Esophagus muscularis mucosa (tissue), 4 donors: Measurements from ENCODE around the gene GATA2. TPM values are rescaled to one million over a fixed set of nuclear protein-coding genes. Genes with fewer than 3 reads are reported as not detected.

Experiments used
- DNase-seq: peaks from one replicate; pipeline ENCODE4 v3.0.0-alpha.2; 2017; ENCODE audit errors: extremely low spot score
- H3K27ac ChIP-seq, 4 donors: fragments of 200-600 bp; sonication (generic); replicated peaks in 1 of 4; 1 replicate in 3 of 4; 2 replicates in 1 of 4; pipeline ENCODE4 v1.5.1; 2016 to 2019; ENCODE audit warnings: mild to moderate bottlenecking in 1 of 4
- H3K27me3 ChIP-seq, 4 donors: fragments of 200-600 bp; sonication (generic); one replicate each; pipeline versions ENCODE4 v1.5.1 to v1.6.0; 2016 to 2019
- H3K36me3 ChIP-seq, 4 donors: fragments of 200-600 bp; sonication (generic); one replicate each; pipeline ENCODE4 v1.5.1; 2016 to 2019
- H3K4me1 ChIP-seq, 4 donors: fragments of 200-600 bp; sonication (generic); one replicate each; pipeline ENCODE4 v1.5.1; 2016 to 2019
- H3K4me3 ChIP-seq, 4 donors: fragments of 200-600 bp; sonication (generic); 1 replicate in 2 of 4; 2 replicates in 2 of 4; pipeline ENCODE4 v1.5.1; 2016 to 2019; ENCODE audit warnings: mild to moderate bottlenecking in 4 of 4, moderate library complexity in 1 of 4
- H3K9me3 ChIP-seq, 4 donors: fragments of 200-600 bp; sonication (generic); 1 replicate in 3 of 4; 2 replicates in 1 of 4; pipeline ENCODE4 v1.5.1; 2016 to 2019
- EP300 ChIP-seq: sonication (generic); formaldehyde crosslinking; IDR thresholded peaks from one replicate; pipeline ENCODE4 v1.6.1; 2017; ENCODE audit warnings: antibody characterized with exemption
- POLR2A ChIP-seq: fragments of 450-650 bp; IDR thresholded peaks from one replicate; pipeline ENCODE4 v1.6.1; 2017; ENCODE audit warnings: antibody characterized with exemption, moderate library complexity, mild to moderate bottlenecking, low read depth
- POLR2AphosphoS5 ChIP-seq, 2 donors: sonication (generic); formaldehyde crosslinking; IDR thresholded peaks; one replicate each; pipeline ENCODE4 v1.6.1; 2017; ENCODE audit warnings: antibody characterized with exemption in 2 of 2
- WGBS: methylation state at CpG from one replicate; pipeline ENCODE4 v1.1.5; 2018; 5-methylcytosine and 5-hydroxymethylcytosine counted together
- intact Hi-C: fragments of 100-400 bp; cut with DNase I; formaldehyde crosslinking; loops from one replicate; pipeline ENCODE4 v1.15.1; 2023
- total RNA-seq, 4 donors: library from RNA; depleted of rRNA; stranded (reverse); fragments of >200 nt; gene quantifications; one replicate each; pipeline versions ENCODE4 v1.1.0 to v1.2.1, GENCODE V29; 2016
- TF ChIP-seq, protein P1 (sequence below), 3 experiments: fragments of 200-600 bp in 2 of 3; fragments of 450-650 bp in 1 of 3; sonication (generic) in 2 of 3; IDR thresholded peaks; one replicate each; pipeline ENCODE4 v1.5.1; 2017 to 2019; ENCODE audit warnings: antibody characterized with exemption in 3 of 3, mild to moderate bottlenecking in 2 of 3, moderate library complexity in 1 of 3

Gene GATA2
- total RNA-seq, 4 donors from 2014 or later, result 10.0 to 16.9 (median 13.4) TPM

- H3K9me3 ChIP-seq, result no peaks in the 10 kb centered on the region
- DNase-seq, result no peak
- no peak overlapping the region for H3K27ac ChIP-seq
- peaks cover 6 to 15% (median 14%) of the 10 kb centered on the region in 4 donors for H3K4me1 ChIP-seq
- H3K4me3 ChIP-seq, result no peak overlapping the region
- intact Hi-C loops, result no loop called here
- peaks cover 0 to 95% (median 33%) of the 10 kb centered on the region in 4 donors for H3K27me3 ChIP-seq
- 77% methylated on average over 13 of the region's 13 CpGs for WGBS
- no peak for TF ChIP-seq POLR2A
- TF ChIP-seq, protein P1, sequence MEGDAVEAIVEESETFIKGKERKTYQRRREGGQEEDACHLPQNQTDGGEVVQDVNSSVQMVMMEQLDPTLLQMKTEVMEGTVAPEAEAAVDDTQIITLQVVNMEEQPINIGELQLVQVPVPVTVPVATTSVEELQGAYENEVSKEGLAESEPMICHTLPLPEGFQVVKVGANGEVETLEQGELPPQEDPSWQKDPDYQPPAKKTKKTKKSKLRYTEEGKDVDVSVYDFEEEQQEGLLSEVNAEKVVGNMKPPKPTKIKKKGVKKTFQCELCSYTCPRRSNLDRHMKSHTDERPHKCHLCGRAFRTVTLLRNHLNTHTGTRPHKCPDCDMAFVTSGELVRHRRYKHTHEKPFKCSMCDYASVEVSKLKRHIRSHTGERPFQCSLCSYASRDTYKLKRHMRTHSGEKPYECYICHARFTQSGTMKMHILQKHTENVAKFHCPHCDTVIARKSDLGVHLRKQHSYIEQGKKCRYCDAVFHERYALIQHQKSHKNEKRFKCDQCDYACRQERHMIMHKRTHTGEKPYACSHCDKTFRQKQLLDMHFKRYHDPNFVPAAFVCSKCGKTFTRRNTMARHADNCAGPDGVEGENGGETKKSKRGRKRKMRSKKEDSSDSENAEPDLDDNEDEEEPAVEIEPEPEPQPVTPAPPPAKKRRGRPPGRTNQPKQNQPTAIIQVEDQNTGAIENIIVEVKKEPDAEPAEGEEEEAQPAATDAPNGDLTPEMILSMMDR (IDR thresholded peaks at IDR 0.05), result no peak
- TF ChIP-seq POLR2AphosphoS5 (IDR thresholded peaks at IDR 0.05), result no peak
- TF ChIP-seq EP300, result no peak
- no peaks in the 10 kb centered on the region for H3K36me3 ChIP-seq
Observed at GRCh38 chr3:128431803-128432300, 61.1 kb downstream of the GATA2 start.

DNA sequence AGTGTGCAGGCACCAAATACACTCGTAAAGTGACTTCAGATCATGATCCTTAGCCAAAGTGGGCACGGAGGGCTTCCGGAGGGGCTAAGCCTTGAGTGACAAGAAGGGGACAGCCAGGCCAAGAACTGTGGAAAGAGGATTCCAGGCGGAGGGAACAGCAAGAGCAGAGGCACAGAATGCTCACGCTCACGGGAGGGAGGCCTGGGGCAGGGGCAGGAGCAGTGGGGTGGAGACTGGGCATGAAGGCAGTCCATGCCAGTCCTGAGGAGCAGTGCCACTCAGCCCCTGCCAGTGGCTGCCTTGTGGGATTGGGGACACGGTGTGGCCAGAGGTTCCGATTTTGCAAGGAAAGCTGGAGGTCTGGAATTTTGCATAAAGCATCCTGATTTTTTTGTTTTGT lies 62.3 kb downstream of the GATA2 start:
- 86% methylated on average over 8 of the region's 8 CpGs for WGBS
- intact Hi-C loops, result no loop called here
- peaks cover 9 to 26% (median 24%) of the 10 kb centered on the region in 4 donors for H3K4me1 ChIP-seq

DNA sequence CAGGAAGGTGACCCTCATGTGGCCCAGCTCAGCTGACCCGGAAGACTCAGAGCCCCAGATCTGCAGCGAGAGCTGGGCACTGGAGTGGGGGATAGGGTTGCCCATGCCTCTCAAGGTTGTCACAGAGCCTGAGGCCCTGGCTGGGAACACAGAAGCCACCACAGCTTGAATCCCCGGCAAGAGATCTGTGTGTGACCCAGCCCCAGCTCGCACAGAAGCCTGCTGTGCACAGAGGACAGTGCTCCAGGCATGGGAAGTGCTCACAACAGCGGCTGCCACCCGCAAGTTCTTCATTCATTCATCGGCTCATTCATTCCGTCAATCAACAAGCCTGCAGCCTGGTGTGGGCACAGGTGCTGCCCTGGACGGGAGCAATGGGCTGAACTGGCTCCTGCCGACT lies 62.7 kb downstream of the GATA2 start:
- H3K27ac ChIP-seq, result no peak overlapping the region
- no peak for DNase-seq
- peaks cover 0 to 100% (median 33%) of the 10 kb centered on the region in 4 donors for H3K27me3 ChIP-seq
- no peaks in the 10 kb centered on the region for H3K36me3 ChIP-seq
- no peak overlapping the region for H3K4me3 ChIP-seq
- WGBS, result 85% methylated on average over 8 of the region's 10 CpGs
- H3K9me3 ChIP-seq, result no peaks in the 10 kb centered on the region
- H3K4me1 ChIP-seq, result peaks cover 9 to 27% (median 24%) of the 10 kb centered on the region in 4 donors
- intact Hi-C loops, result no loop called here
- TF ChIP-seq EP300, result no peak
- TF ChIP-seq POLR2AphosphoS5 (IDR thresholded peaks at IDR 0.05), result no peak
- TF ChIP-seq, protein P1 (IDR thresholded peaks at IDR 0.05), result no peak
- TF ChIP-seq POLR2A, result no peak

More for the DNA sequence above, 62.3 kb downstream of the GATA2 start:
- Histone ChIP-seq H3K27ac (no peak overlapping the region), H3K9me3 (no peaks in the 10 kb centered on the region), H3K4me3 (no peak overlapping the region), H3K36me3 (no peaks in the 10 kb centered on the region), H3K27me3 (peaks cover 0 to 100% (median 33%) of the 10 kb centered on the region in 4 donors)
- TF ChIP-seq POLR2AphosphoS5 (IDR thresholded peaks at IDR 0.05), result no peak
- TF ChIP-seq POLR2A, result no peak
- TF ChIP-seq, protein P1 (IDR thresholded peaks at IDR 0.05), result no peak
- TF ChIP-seq EP300, result no peak
- no peak for DNase-seq

- Histone ChIP-seq H3K27ac (no peak overlapping the region), H3K27me3 (peaks cover 0 to 98% (median 33%) of the 10 kb centered on the region in 4 donors), H3K9me3 (no peaks in the 10 kb centered on the region), H3K4me1 (peaks cover 9 to 27% (median 24%) of the 10 kb centered on the region in 4 donors), H3K4me3 (no peak overlapping the region), H3K36me3 (no peaks in the 10 kb centered on the region)
- no peak for DNase-seq
- TF ChIP-seq POLR2AphosphoS5 (IDR thresholded peaks at IDR 0.05) (no peak), POLR2A (no peak), EP300 (no peak)
- TF ChIP-seq, protein P1 (IDR thresholded peaks at IDR 0.05), result no peak
- intact Hi-C loops, result no loop called here
- 93% methylated on average over 8 of the region's 8 CpGs for WGBS
Observed at GRCh38 chr3:128429751-128430150, 63.2 kb downstream of the GATA2 start.

Other genes starting within 250 kb of the GATA2 start
- not detected for gene DNAJB8, start 26.3 kb downstream of the GATA2 start, total RNA-seq
- 100 to 1,000 TPM; 131 to 198 (median 177) TPM for gene RPN1, start 157.6 kb upstream of the GATA2 start, total RNA-seq
- gene RAB7A, start 233.0 kb upstream of the GATA2 start, total RNA-seq, result 100 to 1,000 TPM in 1 of 4 donors, 10 to 100 TPM in 3; 81.0 to 116 (median 87.0) TPM